SIG-M5 (cell line): ENCODE data around the gene ARHGAP25.

ENCODE experiments used
- DNase-seq: peaks from one replicate; lab custom pipeline; 2025; lab: John Stamatoyannopoulos, UW

ARHGAP25 gene

GRCh38 chr2:68861330-68861729 lies 126.7 kb downstream of the ARHGAP25 start:
- DNase-seq: no peak

- DNase-seq: no peak
Measured at GRCh38 chr2:68862889-68863288, 128.3 kb downstream of the ARHGAP25 start.

GRCh38 chr2:68863996-68864395 lies 129.4 kb downstream of the ARHGAP25 start:
- DNase-seq: no peak

- DNase-seq: no peak
Measured at GRCh38 chr2:68865108-68865507, 130.5 kb downstream of the ARHGAP25 start.

- DNase-seq: no peak
Measured at GRCh38 chr2:68870215-68870614, 135.6 kb downstream of the ARHGAP25 start.

GRCh38 chr2:68871159-68871764 lies 136.7 kb downstream of the ARHGAP25 start, which contains the start of gene BMP10:
Gene BMP10 (minus strand): TSS chr2:68871397. CDS start chr2:68871358, 39 bp downstream.
- no peak for DNase-seq
